ENCODE data around the gene STIMATE.

Gene STIMATE

DNA sequence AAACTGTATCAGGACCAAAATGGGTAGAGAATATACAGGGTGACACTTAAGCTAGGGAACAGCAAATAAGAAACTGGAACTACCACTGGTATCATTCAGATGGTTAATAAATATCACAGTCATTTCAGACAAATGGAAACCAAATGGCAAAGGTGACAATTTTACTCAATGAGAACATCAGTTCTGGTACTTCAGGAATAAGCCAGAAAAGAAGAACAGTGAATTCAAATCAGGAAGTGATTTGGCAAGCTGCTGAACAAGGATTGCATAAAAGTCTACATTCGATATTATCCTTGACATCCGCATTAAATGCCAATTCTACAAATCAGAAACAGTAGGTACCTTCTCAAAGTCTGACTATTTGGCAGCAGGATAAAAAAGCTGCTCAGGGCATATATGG lies 23.5 kb upstream of the STIMATE start:
- TF ChIP-seq FOXP2 (optimal IDR thresholded peaks at IDR 0.05; ENCODE audit: borderline replicate concordance, extremely low read depth, extremely low read length, insufficient read depth), result no peak
- no peak for TF ChIP-seq POLR2AphosphoS5 (IDR thresholded peaks at IDR 0.05; ENCODE audit: low read depth, low read length)
- TF ChIP-seq, protein P1, sequence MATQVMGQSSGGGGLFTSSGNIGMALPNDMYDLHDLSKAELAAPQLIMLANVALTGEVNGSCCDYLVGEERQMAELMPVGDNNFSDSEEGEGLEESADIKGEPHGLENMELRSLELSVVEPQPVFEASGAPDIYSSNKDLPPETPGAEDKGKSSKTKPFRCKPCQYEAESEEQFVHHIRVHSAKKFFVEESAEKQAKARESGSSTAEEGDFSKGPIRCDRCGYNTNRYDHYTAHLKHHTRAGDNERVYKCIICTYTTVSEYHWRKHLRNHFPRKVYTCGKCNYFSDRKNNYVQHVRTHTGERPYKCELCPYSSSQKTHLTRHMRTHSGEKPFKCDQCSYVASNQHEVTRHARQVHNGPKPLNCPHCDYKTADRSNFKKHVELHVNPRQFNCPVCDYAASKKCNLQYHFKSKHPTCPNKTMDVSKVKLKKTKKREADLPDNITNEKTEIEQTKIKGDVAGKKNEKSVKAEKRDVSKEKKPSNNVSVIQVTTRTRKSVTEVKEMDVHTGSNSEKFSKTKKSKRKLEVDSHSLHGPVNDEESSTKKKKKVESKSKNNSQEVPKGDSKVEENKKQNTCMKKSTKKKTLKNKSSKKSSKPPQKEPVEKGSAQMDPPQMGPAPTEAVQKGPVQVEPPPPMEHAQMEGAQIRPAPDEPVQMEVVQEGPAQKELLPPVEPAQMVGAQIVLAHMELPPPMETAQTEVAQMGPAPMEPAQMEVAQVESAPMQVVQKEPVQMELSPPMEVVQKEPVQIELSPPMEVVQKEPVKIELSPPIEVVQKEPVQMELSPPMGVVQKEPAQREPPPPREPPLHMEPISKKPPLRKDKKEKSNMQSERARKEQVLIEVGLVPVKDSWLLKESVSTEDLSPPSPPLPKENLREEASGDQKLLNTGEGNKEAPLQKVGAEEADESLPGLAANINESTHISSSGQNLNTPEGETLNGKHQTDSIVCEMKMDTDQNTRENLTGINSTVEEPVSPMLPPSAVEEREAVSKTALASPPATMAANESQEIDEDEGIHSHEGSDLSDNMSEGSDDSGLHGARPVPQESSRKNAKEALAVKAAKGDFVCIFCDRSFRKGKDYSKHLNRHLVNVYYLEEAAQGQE (IDR thresholded peaks at IDR 0.05; ENCODE audit: insufficient read depth in 1 of 2, low read depth in 2 of 2, low read length in 2 of 2), result no peak
- TF ChIP-seq SIN3A (IDR thresholded peaks at IDR 0.05; ENCODE audit: borderline replicate concordance, insufficient read depth, low read length), result no peak
- no peak for TF ChIP-seq TAF1 (IDR thresholded peaks at IDR 0.05; ENCODE audit: borderline replicate concordance, insufficient read depth, low read length)

DNA sequence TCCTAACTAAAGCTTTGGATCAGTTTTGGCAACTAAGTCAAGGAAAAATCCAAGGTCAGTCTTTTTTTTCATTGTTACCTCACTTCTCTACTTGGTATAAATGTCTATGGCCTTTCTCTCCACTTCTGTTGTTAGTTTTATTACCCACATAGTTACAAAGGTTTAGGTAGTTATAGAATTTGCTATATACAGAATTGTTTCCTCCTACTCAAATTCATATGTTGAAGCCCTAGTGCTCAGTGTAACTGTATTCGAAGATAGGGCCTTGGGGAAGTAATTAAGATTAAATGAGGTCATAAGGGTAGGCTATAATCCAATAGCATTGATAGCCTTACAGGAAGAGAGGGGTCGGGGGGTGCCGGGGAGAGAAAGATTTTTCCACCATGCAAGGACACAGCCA lies 19.7 kb upstream of the STIMATE start:
- no peak for TF ChIP-seq SIN3A (IDR thresholded peaks at IDR 0.05; ENCODE audit: borderline replicate concordance, insufficient read depth, low read length)
- no peak for TF ChIP-seq FOXP2 (optimal IDR thresholded peaks at IDR 0.05; ENCODE audit: borderline replicate concordance, extremely low read depth, extremely low read length, insufficient read depth)
- no peak for TF ChIP-seq POLR2AphosphoS5 (IDR thresholded peaks at IDR 0.05; ENCODE audit: low read depth, low read length)
- TF ChIP-seq, protein P1 (IDR thresholded peaks at IDR 0.05; ENCODE audit: insufficient read depth in 1 of 2, low read depth in 2 of 2, low read length in 2 of 2), result no peak
- no peak for TF ChIP-seq TAF1 (IDR thresholded peaks at IDR 0.05; ENCODE audit: borderline replicate concordance, insufficient read depth, low read length)

DNA sequence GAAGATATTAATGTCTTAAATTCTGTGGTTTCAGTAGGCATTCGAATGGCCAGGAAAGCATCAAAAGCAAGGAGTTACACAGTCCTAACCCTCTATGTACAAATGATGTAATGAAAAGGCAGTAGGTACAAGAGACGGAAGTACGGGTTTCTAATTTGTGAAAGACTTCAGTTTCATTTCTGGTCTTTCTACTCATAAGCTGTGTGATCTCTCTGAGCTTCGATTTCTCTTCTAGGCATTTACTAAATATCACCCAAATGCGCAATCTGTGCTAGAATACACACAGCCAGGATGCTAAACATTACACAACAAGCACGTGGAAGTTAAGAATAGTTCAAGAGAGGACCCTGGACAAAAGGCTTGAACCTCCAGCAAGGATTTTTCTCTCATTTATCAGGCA lies 17.9 kb upstream of the STIMATE start:
- TF ChIP-seq POLR2AphosphoS5 (IDR thresholded peaks at IDR 0.05; ENCODE audit: low read depth, low read length), result no peak
- TF ChIP-seq, protein P1 (IDR thresholded peaks at IDR 0.05; ENCODE audit: insufficient read depth in 1 of 2, low read depth in 2 of 2, low read length in 2 of 2), result no peak
- TF ChIP-seq TAF1 (IDR thresholded peaks at IDR 0.05; ENCODE audit: borderline replicate concordance, insufficient read depth, low read length), result no peak
- TF ChIP-seq SIN3A (IDR thresholded peaks at IDR 0.05; ENCODE audit: borderline replicate concordance, insufficient read depth, low read length), result no peak
- TF ChIP-seq FOXP2 (optimal IDR thresholded peaks at IDR 0.05; ENCODE audit: borderline replicate concordance, extremely low read depth, extremely low read length, insufficient read depth), result no peak

DNA sequence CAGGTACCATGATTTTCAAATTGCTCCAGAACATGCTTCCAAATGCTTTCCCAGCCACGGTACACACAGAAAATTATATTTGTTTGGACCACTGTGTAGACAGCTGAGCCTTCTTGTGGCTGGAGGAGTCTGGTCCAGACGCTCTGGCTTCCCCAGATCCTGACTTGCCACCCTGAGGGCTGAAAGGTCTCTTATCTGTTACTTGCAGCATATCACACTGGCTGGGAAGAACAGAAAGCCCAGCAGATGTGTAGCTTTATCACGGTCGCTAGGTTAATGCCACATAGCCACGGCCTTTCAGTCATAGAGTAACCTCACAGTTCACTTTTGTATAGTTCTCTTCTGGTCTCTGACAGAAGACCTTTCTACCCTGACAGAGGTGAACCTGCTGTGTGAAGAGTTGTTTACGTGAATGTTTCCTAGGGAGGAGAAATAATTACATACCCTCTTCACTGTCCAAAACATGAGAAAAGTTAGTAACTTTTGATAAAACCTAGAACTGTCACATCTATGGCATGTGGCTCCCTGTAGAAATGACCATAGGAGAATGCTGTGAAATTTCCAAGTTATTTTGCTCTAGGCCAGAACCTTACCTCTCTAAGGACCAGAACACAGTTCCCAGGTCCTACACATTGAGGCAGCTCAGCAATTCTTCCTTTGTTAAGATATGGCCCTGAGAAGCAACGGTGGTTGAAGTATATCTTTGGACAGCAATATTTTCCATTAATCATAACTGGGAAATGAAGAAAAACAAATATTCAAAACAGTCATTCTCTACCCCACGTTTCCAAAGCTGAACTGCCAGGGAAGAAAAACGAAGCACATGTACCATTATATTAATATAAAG lies 15.8 kb upstream of the STIMATE start:
- TF ChIP-seq FOXP2 (optimal IDR thresholded peaks at IDR 0.05; ENCODE audit: borderline replicate concordance, extremely low read depth, extremely low read length, insufficient read depth) (no peak), SIN3A (IDR thresholded peaks at IDR 0.05; ENCODE audit: borderline replicate concordance, insufficient read depth, low read length) (no peak), POLR2AphosphoS5 (IDR thresholded peaks at IDR 0.05; ENCODE audit: low read depth, low read length) (no peak), TAF1 (IDR thresholded peaks at IDR 0.05; ENCODE audit: borderline replicate concordance, insufficient read depth, low read length) (no peak)
- TF ChIP-seq, protein P1 (IDR thresholded peaks at IDR 0.05; ENCODE audit: insufficient read depth in 1 of 2, low read depth in 2 of 2, low read length in 2 of 2), result no peak
